HuH-7.5 (cell line): Measurements from ENCODE around the gene HOXB9.

ENCODE experiments used
- DNase-seq: peaks from one replicate; pipeline ENCODE4 v3.0.0; 2011; ENCODE audit warnings: low spot score

Gene HOXB9

GRCh38 chr17:48624118-48624517 lies 2.0 kb downstream of the HOXB9 start:
- no peak for DNase-seq

GRCh38 chr17:48623583-48623982 lies 2.6 kb downstream of the HOXB9 start:
- no peak for DNase-seq

GRCh38 chr17:48622857-48623256 lies 3.3 kb downstream of the HOXB9 start:
- no peak for DNase-seq

- DNase-seq: no peak
Observed at GRCh38 chr17:48621410-48622392, 4.5 kb downstream of the HOXB9 start.

GRCh38 chr17:48620461-48621139 lies 5.6 kb downstream of the HOXB9 start:
- DNase-seq: no peak

- no peak for DNase-seq
Observed at GRCh38 chr17:48619826-48620449, 6.2 kb downstream of the HOXB9 start.

GRCh38 chr17:48618256-48618896 lies 7.8 kb downstream of the HOXB9 start:
- DNase-seq: peak; percentile 99

GRCh38 chr17:48617471-48618255 lies 8.5 kb downstream of the HOXB9 start:
- DNase-seq: no peak

- no peak for DNase-seq
Observed at GRCh38 chr17:48616717-48617470, 9.3 kb downstream of the HOXB9 start.

GRCh38 chr17:48615963-48616716 lies 10.0 kb downstream of the HOXB9 start:
- no peak for DNase-seq

GRCh38 chr17:48615047-48615962 lies 10.9 kb downstream of the HOXB9 start, which contains the start of gene HOXB8:
Gene HOXB8, minus strand, starts transcription at chr17:48615292. Its CDS starts 588 bp downstream, at chr17:48614704.
- no peak for DNase-seq

- no peak for DNase-seq
Observed at GRCh38 chr17:48613862-48614694, 12.1 kb downstream of the HOXB9 start.

GRCh38 chr17:48612854-48613691 lies 13.1 kb downstream of the HOXB9 start:
- DNase-seq: peak; percentile 61

- DNase-seq: no peak
Observed at GRCh38 chr17:48612456-48612853, 13.7 kb downstream of the HOXB9 start.

- DNase-seq: no peak
Observed at GRCh38 chr17:48611681-48612455, 14.3 kb downstream of the HOXB9 start.

- DNase-seq: no peak
Observed at GRCh38 chr17:48611213-48611612, 14.9 kb downstream of the HOXB9 start.
